ENCODE data around the gene EIF3L. TPM values are rescaled to one million over a fixed set of nuclear protein-coding genes. Genes with fewer than 3 reads are reported as not detected.

Gene EIF3L
- total and polyA plus RNA-seq, 2 of the 8 experiments (the other 6 are each of a cell fraction or from before 2014, with no cell fraction given) = 639 to 886 TPM

- no peak overlapping the region for H3K9ac ChIP-seq (replicated peaks in 1 of 4; ENCODE audit: extremely low read depth in 1 of 4, low read depth in 3 of 4, low read length in 3 of 4)
- H3K23ac ChIP-seq (ENCODE audit: insufficient read length) = no peak overlapping the region
- no peak overlapping the region for H2BK12ac ChIP-seq (ENCODE audit: low read depth, low read length)
- no peak for FAIRE-seq
- no peak overlapping the region for H3K18ac ChIP-seq (ENCODE audit: extremely low read depth, low read length)
- no peak overlapping the region for H3K4me2 ChIP-seq (ENCODE audit: insufficient read depth in 1 of 2, low read depth in 2 of 2, low read length in 2 of 2)
- H3K79me2 ChIP-seq (ENCODE audit: control insufficient read depth in 1 of 2, insufficient read depth in 2 of 2, low read length in 2 of 2) = no peaks in the 10 kb centered on the region
- H3K79me1 ChIP-seq (ENCODE audit: low read depth, low read length) = no peaks in the 10 kb centered on the region
- no peak overlapping the region for H3K27ac ChIP-seq (ENCODE audit: low read depth, low read length)
- H2BK120ac ChIP-seq (replicated peaks; ENCODE audit: low read depth, low read length) = no peak overlapping the region
- ChIA-PET CTCF (ENCODE audit: partially characterized antibody) (interaction anchor here (0.8 to 3.8 kb wide), 5 partner anchors 7 to 31 kb away, joined by 3 to 14 read pairs (median 4); no protein-coding TSS in a partner anchor), POLR2A (ENCODE audit: partially characterized antibody) (interaction anchor here (0.6 to 1.1 kb wide), 2 partner anchors 8 to 12 kb away, joined by 3 read pairs; partner anchors contain the start of gene ANKRD54)
- H2BK15ac ChIP-seq (ENCODE audit: low read length) = no peak overlapping the region
- no peak for DNase-seq (ENCODE audit: low read depth in 1 of 2, low spot score in 2 of 2)
- no peak overlapping the region for H2BK20ac ChIP-seq (ENCODE audit: low read length)
- H3K36me3 ChIP-seq (ENCODE audit: control insufficient read depth in 2 of 4, insufficient read depth in 4 of 4, low read length in 3 of 4) = peaks cover 2 to 20% (median 13%) of the 10 kb centered on the region in 4 experiments; a peak in 6 of 8 replicates
- H4K8ac ChIP-seq (ENCODE audit: extremely low read depth, insufficient read depth, low read length) = no peak overlapping the region
- H3K4ac ChIP-seq (replicated peaks; ENCODE audit: insufficient read length, low read depth, low read length) = no peak overlapping the region
- H3K27me3 ChIP-seq (replicated peaks in 1 of 4; ENCODE audit: control insufficient read depth in 3 of 4, extremely low read depth in 1 of 4, insufficient read depth in 3 of 4, low read length in 3 of 4) = no peaks in the 10 kb centered on the region
- no peak overlapping the region for H3K4me3 ChIP-seq (ENCODE audit: extremely low read depth in 1 of 4, insufficient read depth in 2 of 4, low read depth in 3 of 4, low read length in 4 of 4)
- TF ChIP-seq TBP (IDR thresholded peaks at IDR 0.05; ENCODE audit: low read depth, low read length) = no peak
- TF ChIP-seq CBX5 (IDR thresholded peaks at IDR 0.05; ENCODE audit: low read depth, low read length) = no peak
- no peak for TF ChIP-seq JUN (IDR thresholded peaks at IDR 0.05; ENCODE audit: low read depth, low read length)
- no peak for TF ChIP-seq KDM1A (IDR thresholded peaks at IDR 0.05; ENCODE audit: borderline replicate concordance, low read length)
- TF ChIP-seq BRCA1 (IDR thresholded peaks at IDR 0.05; ENCODE audit: low read depth, low read length) = no peak
- H4K5ac ChIP-seq (ENCODE audit: insufficient read length, low read depth, low read length) = no peak overlapping the region
- H4K91ac ChIP-seq (replicated peaks; ENCODE audit: insufficient read length, low read length) = no peak overlapping the region
- no peaks in the 10 kb centered on the region for H3K23me2 ChIP-seq (ENCODE audit: low read depth, low read length)
- no peaks in the 10 kb centered on the region for H3K9me3 ChIP-seq (ENCODE audit: insufficient read depth in 2 of 2, low read depth in 1 of 2, low read length in 1 of 2)
- no peak overlapping the region for H2AFZ ChIP-seq (ENCODE audit: low read length)
- 91% methylated on average over 16 of the region's 16 CpGs; no CpG with 5 or more reads in 1 of the 2 experiments for WGBS, 2 experiments (ENCODE audit: extremely low coverage in 1 of 2, insufficient coverage in 1 of 2, insufficient read length in 1 of 2, insufficient replicate concordance in 2 of 2, low coverage in 1 of 2, low lambda C conversion rate in 2 of 2, missing lambda C conversion rate in 1 of 2)
- no peak overlapping the region for H2AK5ac ChIP-seq (ENCODE audit: low read depth, low read length)
- no peak overlapping the region for H3K56ac ChIP-seq (replicated peaks; ENCODE audit: insufficient read length, low read depth, low read length)
- H4K20me1 ChIP-seq (replicated peaks in 1 of 2; ENCODE audit: control insufficient read depth in 1 of 2, insufficient read depth in 2 of 2, low read length in 2 of 2) = peaks cover 2 to 6% of the 10 kb centered on the region in 2 experiments
- no peak overlapping the region for H2BK5ac ChIP-seq (ENCODE audit: low read depth, low read length)
- no peaks in the 10 kb centered on the region for H3K4me1 ChIP-seq (replicated peaks in 1 of 4; ENCODE audit: control insufficient read depth in 3 of 4, insufficient read depth in 4 of 4, low read length in 3 of 4)
- no peak overlapping the region for H3K14ac ChIP-seq (ENCODE audit: insufficient read length)
These were observed 17.0 kb upstream of the EIF3L start for GRCh38 chr22:37832022-37832857.
